Measurements from ENCODE around the gene POFUT2.

POFUT2 gene

DNA sequence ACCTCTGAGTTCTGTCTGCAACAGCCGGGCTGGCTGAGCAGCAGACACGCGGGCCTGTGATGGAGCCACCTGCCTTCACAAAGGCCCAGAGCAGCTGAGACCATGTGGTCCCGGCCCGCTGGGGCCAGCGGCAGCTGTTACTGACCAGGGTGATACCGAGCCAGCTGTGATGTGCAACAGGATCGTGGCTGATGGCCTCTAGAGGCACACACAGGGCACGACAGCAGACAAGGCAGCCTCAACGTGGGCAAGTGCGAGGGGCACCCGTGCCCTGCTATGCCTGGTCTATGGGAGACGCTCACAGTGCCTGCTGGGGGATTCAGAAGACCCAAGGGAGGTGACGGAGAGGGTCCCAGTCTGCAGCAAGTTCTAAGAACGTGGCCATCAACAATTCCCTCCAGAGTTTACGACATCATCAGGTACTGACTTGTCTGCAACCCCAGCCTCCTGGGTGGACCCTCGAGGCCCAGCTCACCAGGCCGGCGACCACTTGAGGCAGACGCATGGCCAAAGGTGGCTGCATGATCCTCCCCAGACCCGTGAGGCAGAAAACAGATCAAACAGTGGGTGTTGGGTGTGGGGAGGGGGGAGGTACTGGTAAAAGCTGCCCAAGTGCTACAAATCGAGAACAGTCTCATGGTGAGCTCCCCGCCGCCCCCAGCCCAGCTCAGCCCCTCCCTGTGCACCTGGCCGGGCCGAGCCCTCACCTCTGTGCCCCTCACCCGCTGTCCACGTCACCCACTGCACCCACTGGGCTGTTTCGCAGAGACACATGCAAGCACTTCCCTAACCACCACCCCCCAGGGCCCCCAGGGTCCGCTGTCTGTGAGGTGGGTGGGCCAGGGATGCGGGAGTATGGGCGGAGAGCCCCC lies 6.0 kb downstream of the POFUT2 start:
- DNase-seq: no peak

DNA sequence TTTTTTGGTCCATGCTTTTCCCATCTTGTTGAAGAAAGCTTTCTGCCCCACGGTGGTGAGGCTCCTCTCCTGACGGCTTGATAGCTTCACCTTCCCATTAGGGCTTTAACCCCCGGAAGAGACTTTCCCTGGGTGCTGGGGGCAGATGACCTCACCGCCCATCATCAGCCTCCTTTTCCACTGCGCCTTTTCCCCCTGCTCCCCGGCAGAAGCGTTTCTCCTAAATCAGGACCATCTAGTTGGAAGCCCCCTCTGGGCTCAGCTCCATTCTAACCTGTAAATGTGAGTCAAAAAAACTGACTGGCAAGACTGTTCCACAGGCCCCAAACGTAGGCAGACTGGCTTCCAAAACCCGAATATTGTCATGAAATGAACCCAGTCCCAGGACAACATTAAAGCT lies 6.7 kb downstream of the POFUT2 start:
- no peak for DNase-seq

DNA sequence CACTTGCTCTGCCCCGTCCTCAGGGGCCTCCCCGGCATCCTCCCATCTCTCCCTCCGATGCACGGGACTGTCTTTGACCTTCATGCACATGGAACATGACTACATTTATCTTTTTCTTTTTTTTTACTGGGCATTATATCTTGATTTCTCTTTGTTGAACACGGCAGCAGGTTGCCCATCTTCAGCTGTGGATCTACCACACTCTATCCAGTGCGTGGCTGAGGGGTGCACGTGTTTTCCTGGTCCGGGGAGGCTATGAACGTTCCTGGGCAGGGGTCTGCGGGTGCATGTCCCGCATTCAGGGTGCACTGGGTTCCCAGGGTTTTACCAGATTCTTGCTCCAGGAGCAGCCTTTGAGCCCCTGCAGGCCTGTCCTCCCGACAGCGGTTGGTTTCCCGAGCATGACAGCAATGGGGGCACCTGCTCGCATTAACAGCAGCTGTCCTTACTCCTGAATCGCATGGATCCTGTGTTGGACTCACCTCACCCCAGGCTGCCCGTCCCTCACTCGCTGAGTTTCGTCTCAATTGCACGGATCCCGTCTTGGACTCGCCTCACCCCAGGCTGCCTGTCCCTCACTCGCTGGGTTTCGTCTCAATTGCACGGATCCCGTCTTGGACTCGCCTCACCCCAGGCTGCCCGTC lies 7.4 kb downstream of the POFUT2 start:
- no peak for DNase-seq

DNA sequence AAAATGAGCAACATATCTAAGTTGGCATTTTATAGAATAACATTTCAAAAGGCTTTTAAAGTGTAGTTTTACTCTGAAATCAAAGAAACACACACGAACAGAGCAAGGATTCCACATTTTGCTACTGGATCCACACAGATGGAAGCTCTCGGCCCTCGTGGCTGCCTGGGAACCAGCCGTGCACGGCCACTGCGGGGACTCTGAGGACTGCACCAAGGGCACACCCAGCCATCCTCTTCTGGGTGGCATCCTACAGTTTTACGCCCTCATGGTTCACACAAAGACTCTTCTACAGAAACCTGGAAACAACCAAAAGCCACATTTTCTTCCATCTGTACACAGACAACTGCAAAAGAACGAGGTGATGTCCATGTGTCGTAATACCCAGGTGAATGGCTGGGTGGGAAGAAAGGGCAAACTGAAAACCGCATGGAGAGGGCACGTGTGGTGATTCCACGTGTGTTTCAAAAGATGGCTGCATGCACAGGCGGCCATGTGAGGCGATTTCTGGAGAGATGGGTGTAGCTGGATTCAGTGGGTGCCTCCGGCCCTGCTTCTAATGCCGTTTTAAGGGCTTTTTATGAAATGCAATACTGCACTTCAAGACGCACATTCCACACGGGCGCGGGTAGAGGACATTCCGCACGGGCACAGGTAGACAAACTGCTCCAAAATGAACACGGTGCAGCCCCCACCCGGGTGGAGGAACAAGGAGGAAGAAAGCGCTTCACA lies 8.1 kb downstream of the POFUT2 start:
- no peak for DNase-seq

DNA sequence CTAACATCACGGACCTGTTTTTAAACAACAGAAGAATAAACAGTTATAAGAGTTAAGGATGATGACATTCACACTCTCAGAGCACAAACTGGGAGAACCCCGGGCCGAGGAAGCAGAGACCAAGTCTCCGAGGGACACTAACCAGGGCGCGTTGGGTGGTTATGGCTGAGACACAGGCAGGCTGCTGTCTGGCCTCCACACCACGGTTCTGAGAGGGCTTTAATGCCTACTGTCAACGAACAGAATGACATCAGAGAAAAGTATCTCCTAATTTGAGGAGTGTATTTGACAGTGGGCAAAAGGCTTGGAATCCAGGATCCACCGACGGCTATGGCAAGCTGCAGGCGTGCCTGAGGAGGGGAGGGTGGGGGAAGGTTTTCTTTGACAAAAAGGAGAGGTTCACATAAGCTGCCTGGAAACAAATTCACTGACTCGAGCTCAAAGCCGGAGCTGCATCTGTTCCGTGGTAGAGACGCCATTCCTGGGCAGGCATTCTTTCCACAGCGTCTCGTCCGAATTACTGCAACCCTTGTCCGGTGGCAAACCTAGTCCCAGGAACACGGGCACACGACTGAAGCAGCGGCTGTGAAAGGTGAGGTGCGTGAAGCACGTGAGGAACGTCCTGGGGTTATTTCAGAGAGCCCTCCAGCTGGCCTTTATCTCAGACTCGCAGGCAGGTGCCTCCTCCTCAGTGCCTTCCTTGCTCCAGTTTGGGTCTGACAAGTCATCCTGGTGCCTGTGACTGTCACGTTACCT lies 9.4 kb downstream of the POFUT2 start:
- no peak for DNase-seq

GRCh38 chr21:45277101-45278045 lies 10.3 kb downstream of the POFUT2 start:
- no peak for DNase-seq

DNA sequence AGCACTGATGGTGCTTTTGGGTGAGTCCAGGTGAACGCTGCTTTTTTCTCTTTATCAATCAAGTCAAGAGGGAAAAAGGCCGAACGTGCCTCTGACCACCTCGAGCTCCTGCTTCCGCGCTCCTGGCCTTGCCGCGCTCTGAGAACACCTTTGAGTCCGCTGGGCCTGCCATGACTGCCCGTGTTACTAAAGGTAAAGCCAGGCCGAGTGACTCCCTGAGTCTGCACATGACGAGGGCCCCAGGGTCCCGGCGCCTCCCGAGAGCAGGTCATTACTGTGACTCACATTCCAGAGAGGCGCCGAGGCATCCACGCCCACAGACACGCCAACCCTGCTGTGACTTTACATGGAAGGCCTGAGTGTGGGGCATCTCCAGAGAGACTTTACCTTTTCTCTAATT lies 11.1 kb downstream of the POFUT2 start:
- no peak for DNase-seq

GRCh38 chr21:45270306-45270821 lies 17.3 kb downstream of the POFUT2 start:
- DNase-seq: no peak

- no peak for DNase-seq
Measured at GRCh38 chr21:45269861-45270260, 17.8 kb downstream of the POFUT2 start.

GRCh38 chr21:45267390-45267760 lies 20.3 kb downstream of the POFUT2 start:
- DNase-seq: no peak

DNA sequence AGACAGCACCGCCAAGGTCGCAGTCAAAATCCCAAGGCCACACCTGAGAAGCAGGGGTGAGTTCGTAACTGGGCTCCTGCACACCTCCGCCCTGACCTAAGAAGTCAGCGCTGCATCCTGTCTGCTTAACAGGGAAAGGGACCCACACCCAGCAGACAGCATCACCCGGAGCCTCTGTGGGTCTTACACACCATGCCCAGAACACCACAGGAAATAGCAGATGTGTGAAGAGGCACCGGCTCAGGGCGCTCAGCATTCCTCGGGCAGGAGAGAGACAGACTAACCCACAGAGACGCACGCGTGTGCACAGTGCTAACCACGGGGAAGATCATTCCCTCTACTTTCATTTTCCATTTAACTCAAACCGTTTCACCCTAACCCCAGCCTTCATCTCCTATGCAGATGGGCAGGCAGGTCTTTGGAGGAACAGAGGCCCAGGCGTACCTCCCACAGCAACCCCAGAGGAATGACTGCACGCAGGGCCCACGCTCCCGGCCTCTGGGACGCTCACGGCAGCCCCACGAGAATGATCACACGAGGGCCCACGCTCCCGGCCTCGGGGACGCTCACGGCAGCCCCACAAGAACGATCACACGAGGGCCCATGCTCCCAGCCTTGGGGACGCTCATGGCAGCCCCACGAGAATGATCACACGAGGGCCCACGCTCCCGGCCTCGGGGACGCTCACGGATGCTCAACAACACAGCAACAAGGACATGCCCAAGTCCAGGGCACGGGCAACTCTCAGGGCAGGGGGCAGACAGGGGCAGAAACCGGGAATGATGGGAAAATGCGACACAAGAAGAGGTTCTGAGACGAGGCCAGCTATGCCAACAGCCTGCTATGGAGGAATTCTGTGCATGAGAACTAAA lies 20.9 kb downstream of the POFUT2 start:
- DNase-seq: no peak

- no peak for DNase-seq
Measured at GRCh38 chr21:45265721-45266517, 21.8 kb downstream of the POFUT2 start.

DNA sequence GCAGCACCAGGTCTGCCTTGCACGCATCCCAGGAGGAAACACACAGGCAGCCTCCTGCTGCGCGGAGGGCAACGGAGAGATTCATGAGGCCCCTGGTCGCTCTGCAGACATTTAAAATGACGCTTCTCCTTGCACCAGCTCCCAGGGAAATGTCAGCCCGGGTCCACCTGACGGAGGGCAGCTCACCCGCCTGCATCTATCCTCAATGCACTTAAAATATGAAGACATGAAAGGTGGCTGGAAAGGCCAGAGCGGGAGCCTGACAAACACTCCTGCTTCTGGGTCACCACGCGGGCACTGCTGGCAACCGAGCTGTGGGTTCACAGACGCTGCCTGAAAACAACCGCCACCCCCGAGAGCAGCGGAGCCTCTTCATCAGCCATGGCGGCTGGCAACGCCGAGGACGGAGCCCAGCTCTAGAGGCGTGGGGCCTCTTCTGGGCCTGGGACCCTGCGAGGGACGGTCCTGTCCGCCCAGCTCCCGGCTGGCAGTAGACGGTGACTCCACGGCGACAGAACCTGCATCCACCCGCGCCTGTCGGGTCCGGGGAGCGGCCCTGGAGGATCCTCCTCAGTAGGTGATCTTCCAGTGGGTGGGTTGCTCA lies 22.7 kb downstream of the POFUT2 start:
- DNase-seq: no peak

- no peak for DNase-seq
Measured at GRCh38 chr21:45264146-45264911, 23.4 kb downstream of the POFUT2 start.

DNA sequence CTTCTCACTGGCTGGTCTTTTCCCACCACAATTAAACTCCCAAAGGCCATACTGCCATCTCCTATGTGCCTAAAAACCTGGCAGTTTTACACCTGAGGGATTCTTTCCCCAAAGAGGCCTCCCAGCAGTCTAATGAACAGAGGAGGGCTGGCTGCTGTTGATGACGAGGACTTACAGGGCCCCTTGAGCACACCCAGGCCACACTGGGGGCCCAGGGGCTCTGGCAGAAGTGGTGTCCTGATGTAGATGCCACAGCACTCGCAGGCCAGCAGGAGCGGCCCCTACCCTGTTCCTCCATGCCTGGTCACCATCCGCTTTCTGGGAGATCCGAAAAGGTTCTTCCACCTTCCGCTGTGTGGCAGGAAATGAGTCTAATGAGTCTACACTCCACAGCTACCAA lies 24.2 kb downstream of the POFUT2 start:
- no peak for DNase-seq

DNA sequence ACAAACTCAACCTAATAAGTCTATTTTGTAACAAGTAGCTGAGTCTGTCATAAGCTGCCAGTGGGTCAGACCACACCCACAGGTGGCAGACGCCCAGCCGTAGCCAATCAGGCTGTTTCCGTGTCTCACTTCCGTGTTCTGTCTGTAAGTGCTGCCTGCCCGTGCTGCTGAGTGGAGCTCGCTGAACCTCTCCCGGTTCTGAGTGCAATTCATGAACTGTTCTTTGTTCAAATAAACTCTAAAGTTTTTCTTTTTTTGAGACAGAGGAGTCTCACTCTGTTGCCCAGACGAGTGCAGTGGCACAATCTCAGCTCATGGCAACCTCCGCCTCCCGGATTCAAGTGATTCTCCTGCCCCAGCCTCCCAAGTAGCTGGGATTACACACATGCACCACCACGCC lies 25.1 kb downstream of the POFUT2 start:
- DNase-seq: no peak

DNA sequence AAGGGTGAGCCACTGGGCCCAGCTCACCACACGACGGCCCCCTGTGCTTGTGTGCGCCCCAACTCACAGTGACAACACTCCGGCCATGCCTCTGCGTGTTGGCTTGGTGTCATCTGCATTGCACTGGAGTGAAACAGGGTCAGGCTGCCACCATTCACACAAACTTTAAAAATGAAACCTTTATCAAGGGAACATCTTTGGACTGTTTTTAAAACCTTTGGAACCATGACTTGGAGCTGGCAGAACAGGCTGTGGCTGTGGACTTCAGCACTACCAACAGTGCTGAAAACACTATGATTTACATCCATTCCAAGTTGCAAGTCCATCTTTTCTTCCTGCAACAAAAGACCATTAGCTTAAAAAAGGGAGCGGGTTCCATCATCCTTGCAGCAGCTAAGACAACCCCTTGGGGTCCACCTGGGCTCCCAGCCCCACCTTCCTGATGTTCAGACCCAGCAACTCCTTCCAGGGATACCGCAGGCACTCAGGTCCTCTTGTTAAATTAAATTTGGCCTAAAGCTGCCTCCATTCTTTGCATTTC lies 25.6 kb downstream of the POFUT2 start:
- DNase-seq: no peak

DNA sequence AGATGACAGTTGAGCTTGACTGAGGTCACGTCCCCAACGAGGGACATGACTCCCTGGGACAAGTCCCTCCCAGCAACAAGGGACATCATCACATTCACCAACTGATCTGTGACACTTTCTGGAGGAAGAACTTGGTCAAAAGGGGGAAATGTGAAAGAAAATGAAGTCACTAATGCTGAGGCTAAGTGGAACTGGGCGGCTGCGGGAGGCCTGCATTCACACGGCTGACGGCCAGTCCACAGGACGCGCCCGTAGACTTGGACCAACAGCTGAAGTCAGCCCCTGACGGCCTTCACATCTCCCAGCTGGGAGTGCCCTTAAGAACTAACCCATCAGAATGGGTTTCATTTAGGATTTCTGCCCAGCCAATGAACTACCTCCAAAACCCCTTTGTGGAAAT lies 26.6 kb downstream of the POFUT2 start:
- no peak for DNase-seq
